Keratinocyte (primary cell): ENCODE results near the gene WDR91. TPM values are rescaled to one million over a fixed set of nuclear protein-coding genes. Genes with fewer than 3 reads are reported as not detected.

Experiments
- DNase-seq: peaks from one replicate; pipeline ENCODE4 v3.0.0-alpha.2; 2011; ENCODE audit warnings: low read depth, missing footprints, low spot score
- FAIRE-seq: peaks from 2 replicates; lab custom pipeline; 2011; peaks lifted over from hg19 to GRCh38; lab: Jason Lieb, UNC
- H2AFZ ChIP-seq: 2 replicates; pipeline ENCODE4 v1.6.0; 2012; ENCODE audit warnings: low read length, control low read depth, inconsistent platforms; ENCODE audit not compliant: control insufficient read depth
- H3K27ac ChIP-seq: 2 replicates; pipeline ENCODE4 v1.5.1; 2011; ENCODE audit warnings: low read length; ENCODE audit not compliant: control insufficient read depth, insufficient read depth
- H3K27me3 ChIP-seq: 3 replicates; pipeline ENCODE4 v1.6.0; 2011; ENCODE audit warnings: low read length; ENCODE audit not compliant: control insufficient read depth, insufficient read depth; ENCODE audit errors: extremely low read depth
- H3K36me3 ChIP-seq, 2 experiments: 2 replicates in 1 of 2; 3 replicates in 1 of 2; pipeline ENCODE4 v1.5.1; 2011; ENCODE audit warnings: low read length in 2 of 2, mild to moderate bottlenecking in 1 of 2; ENCODE audit not compliant: control insufficient read depth in 2 of 2, insufficient read depth in 2 of 2; ENCODE audit errors: extremely low read depth in 1 of 2
- H3K4me1 ChIP-seq: 3 replicates; pipeline ENCODE4 v1.5.1; 2011; ENCODE audit warnings: low read length; ENCODE audit not compliant: control insufficient read depth, insufficient read depth; ENCODE audit errors: extremely low read depth
- H3K4me2 ChIP-seq: 3 replicates; pipeline ENCODE4 v1.6.0; 2011; ENCODE audit warnings: low read depth, low read length; ENCODE audit not compliant: control insufficient read depth, insufficient read depth; ENCODE audit errors: extremely low read depth
- H3K4me3 ChIP-seq, 3 experiments: fragments of 200-600 bp in 1 of 3; sonication (generic) in 1 of 3; 2 replicates in 2 of 3; 3 replicates in 1 of 3; pipeline ENCODE4 v1.5.1; 2011 to 2016; ENCODE audit warnings: low read length in 3 of 3, mild to moderate bottlenecking in 3 of 3, control low read depth in 2 of 3, inconsistent platforms in 1 of 3, low read depth in 1 of 3, mixed read lengths in 1 of 3, mixed run types in 1 of 3, moderate library complexity in 1 of 3; ENCODE audit not compliant: control insufficient read depth in 2 of 3, insufficient read depth in 2 of 3; ENCODE audit errors: extremely low read depth in 1 of 3
- H3K79me2 ChIP-seq: 2 replicates; pipeline ENCODE4 v1.6.0; 2012; ENCODE audit warnings: low read length; ENCODE audit not compliant: control insufficient read depth, insufficient read depth
- H3K9ac ChIP-seq: 3 replicates; pipeline ENCODE4 v1.6.0; 2011; ENCODE audit warnings: low read length; ENCODE audit not compliant: control insufficient read depth, insufficient read depth; ENCODE audit errors: extremely low read depth
- H3K9me1 ChIP-seq: 3 replicates; pipeline ENCODE4 v1.6.0; 2011; ENCODE audit warnings: low read length; ENCODE audit not compliant: control insufficient read depth, insufficient read depth; ENCODE audit errors: extremely low read depth
- H3K9me3 ChIP-seq: 2 replicates; pipeline ENCODE4 v1.5.1; 2012; ENCODE audit warnings: low read depth, low read length; ENCODE audit not compliant: control insufficient read depth
- H4K20me1 ChIP-seq: 3 replicates; pipeline ENCODE4 v1.6.0; 2011; ENCODE audit warnings: low read length; ENCODE audit not compliant: control insufficient read depth, insufficient read depth; ENCODE audit errors: extremely low read depth
- EZH2 ChIP-seq: IDR thresholded peaks from one replicate; pipeline ENCODE4 v1.6.1; 2012; ENCODE audit warnings: inconsistent platforms, mild to moderate bottlenecking, low read length, moderate library complexity
- dilution Hi-C: fragments of 300-500 bp; cut with MboI; formaldehyde crosslinking; loops from one replicate; pipeline ENCODE4 v1.7.0; 2020; ENCODE audit warnings: low sequenced_read_pairs; ENCODE audit not compliant: extremely low pct_ligation_motif_present
- polyA plus RNA-seq, 5 experiments: library from polyadenylated mRNA; depleted of rRNA in 3 of 5; stranded (reverse) in 3 of 5; stranded (forward) in 1 of 5; unstranded in 1 of 5; fragments of >200 nt; gene quantifications; 1 replicate in 1 of 5; 2 replicates in 3 of 5; 3 replicates in 1 of 5; pipeline versions ENCODE4 v1.2.1 to v1.2.3, GENCODE V29; 2011 to 2012; ENCODE audit warnings: missing spikeins in 2 of 5, low read depth in 1 of 5, low replicate concordance in 1 of 5
- TF ChIP-seq, protein P1 (sequence below), 3 experiments: IDR thresholded peaks in 1 of 3; conservative IDR thresholded peaks in 1 of 3; optimal IDR thresholded peaks in 1 of 3; 2 replicates in 2 of 3; 3 replicates in 1 of 3; pipeline versions ENCODE3 to v1.5.1; 2011; ENCODE audit warnings: low read length in 3 of 3, mild to moderate bottlenecking in 3 of 3, moderate library complexity in 2 of 3, control low read depth in 1 of 3, inconsistent platforms in 1 of 3; ENCODE audit not compliant: insufficient read depth in 2 of 3; ENCODE audit errors: extremely low read depth in 1 of 3

The WDR91 gene
- polyA plus RNA-seq, 1 donor (not counting 4 experiments of a cell fraction or from before 2014, with no cell fraction given) = 22.5 TPM

DNA sequence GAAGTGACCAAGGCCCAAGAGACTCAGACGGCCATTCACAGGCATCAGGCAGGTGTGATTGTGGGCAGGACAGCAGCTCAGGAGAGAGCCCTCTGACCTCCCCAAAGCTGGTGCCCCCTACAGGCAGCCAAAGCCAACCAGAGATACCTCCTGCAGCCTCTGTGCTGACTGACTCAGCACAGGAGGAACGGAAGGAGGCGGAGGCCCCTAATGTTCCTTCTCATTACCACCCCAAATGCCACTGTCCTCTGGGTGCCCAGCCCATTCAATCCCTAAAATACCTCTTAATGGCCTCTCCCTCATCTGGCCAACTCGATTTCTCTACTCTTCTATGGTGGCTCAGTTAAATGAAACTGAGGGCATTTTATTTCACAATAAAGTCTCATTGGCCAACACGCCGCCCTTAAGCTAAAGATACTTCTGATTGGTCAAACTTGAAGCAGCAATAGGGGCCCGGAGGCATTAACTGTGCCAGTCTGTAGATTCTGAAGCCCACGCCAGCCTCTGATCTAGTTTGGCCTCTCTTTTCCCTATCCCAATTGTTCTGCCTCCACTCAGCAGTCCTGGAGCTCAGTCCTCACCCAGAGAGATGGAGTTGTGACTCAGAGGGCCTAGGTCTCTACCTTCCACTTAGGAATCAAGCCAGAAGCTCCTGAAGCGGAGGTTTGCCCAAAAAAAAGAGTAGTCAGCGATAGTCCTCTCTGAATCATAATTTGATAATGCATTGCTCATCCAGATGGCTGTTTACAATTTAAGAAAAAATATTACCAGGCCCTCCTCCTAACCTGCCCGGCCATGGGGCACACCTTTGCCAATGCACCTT, 42.0 kb downstream of the WDR91 start:
- no peaks in the 10 kb centered on the region for H4K20me1 ChIP-seq
- H3K9ac ChIP-seq = peak overlapping the region; percentile 93
- peaks cover 27 to 32% of the 10 kb centered on the region in 2 experiments for H3K36me3 ChIP-seq
- peak overlapping the region; percentile 89 to 91 (median 91) for H3K4me3 ChIP-seq
- DNase-seq (peak; percentile 73), FAIRE-seq (no peak)
- H3K9me3 ChIP-seq = no peaks in the 10 kb centered on the region
- peaks cover 3% of the 10 kb centered on the region for H3K9me1 ChIP-seq
- no peak overlapping the region for H2AFZ ChIP-seq
- H3K27me3 ChIP-seq = no peaks in the 10 kb centered on the region
- peaks cover 19% of the 10 kb centered on the region for H3K79me2 ChIP-seq
- peaks cover 24% of the 10 kb centered on the region for H3K4me1 ChIP-seq
- no peak for TF ChIP-seq EZH2
- TF ChIP-seq, protein P1, sequence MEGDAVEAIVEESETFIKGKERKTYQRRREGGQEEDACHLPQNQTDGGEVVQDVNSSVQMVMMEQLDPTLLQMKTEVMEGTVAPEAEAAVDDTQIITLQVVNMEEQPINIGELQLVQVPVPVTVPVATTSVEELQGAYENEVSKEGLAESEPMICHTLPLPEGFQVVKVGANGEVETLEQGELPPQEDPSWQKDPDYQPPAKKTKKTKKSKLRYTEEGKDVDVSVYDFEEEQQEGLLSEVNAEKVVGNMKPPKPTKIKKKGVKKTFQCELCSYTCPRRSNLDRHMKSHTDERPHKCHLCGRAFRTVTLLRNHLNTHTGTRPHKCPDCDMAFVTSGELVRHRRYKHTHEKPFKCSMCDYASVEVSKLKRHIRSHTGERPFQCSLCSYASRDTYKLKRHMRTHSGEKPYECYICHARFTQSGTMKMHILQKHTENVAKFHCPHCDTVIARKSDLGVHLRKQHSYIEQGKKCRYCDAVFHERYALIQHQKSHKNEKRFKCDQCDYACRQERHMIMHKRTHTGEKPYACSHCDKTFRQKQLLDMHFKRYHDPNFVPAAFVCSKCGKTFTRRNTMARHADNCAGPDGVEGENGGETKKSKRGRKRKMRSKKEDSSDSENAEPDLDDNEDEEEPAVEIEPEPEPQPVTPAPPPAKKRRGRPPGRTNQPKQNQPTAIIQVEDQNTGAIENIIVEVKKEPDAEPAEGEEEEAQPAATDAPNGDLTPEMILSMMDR (optimal IDR thresholded peaks at IDR 0.05 in 1 of 3, IDR thresholded peaks at IDR 0.05 in 1 of 3, conservative IDR thresholded peaks at IDR 0.05 in 1 of 3; ENCODE audit: extremely low read depth in 1 of 3, insufficient read depth in 2 of 3, low read length in 3 of 3) = peak; percentile 56 to 77 (median 59)
- dilution Hi-C loops = loop anchor here (25.0 kb wide), 1 partner anchor 182 kb away; the partner anchor contains the start of gene AGBL3
- H3K27ac ChIP-seq = peak overlapping the region; percentile 95
- peak overlapping the region; percentile 86 for H3K4me2 ChIP-seq

DNA sequence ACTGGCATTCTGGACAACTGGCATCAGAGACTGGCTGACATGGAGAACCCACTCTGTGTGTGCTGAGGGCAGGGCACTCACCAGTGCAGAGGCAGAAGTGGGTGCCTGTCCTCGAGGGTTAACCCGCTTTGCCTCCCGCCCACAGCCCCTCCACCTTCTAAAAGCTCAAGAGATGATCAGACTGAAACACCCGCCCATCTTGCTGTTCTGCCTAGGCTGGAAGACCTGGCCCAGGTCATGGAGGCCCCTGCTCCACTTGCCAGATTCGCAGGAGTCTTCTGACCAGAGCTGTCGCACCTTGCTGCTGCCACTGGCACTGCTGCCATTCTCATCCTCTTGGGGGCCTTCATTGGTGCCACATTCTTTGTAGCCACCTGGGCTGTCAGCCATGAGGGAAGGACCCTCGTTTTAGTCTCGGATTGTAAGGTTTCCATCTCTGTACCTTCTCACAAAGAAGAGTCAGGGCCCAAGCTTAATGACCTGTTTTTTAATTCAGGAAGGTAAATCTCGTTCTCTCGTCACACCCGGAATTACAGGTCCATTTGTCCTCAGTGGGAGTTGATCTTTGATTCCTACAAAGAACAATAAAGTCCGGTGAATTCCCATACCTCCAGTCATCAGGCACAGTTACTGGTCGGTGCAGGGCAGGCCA, 42.7 kb downstream of the WDR91 start:
- dilution Hi-C loops = loop anchor here (25.0 kb wide), 1 partner anchor 181 kb away; the partner anchor contains the start of gene AGBL3
- peak overlapping the region; percentile 95 for H3K27ac ChIP-seq

More for the DNA sequence above, 42.7 kb downstream of the WDR91 start:
- Histone ChIP-seq H3K4me1 (peaks cover 24% of the 10 kb centered on the region), H3K36me3 (peaks cover 27 to 33% of the 10 kb centered on the region in 2 experiments), H3K9me3 (no peaks in the 10 kb centered on the region), H3K79me2 (peaks cover 19% of the 10 kb centered on the region), H3K9ac (no peak overlapping the region), H3K27me3 (no peaks in the 10 kb centered on the region), H3K4me3 (peak overlapping the region in 1 of 3 experiments; percentile 89), H3K4me2 (peak overlapping the region; percentile 86), H2AFZ (no peak overlapping the region), H3K9me1 (peaks cover 5% of the 10 kb centered on the region), H4K20me1 (no peaks in the 10 kb centered on the region)
- DNase-seq (no peak), FAIRE-seq (no peak)
- TF ChIP-seq EZH2 = no peak
- TF ChIP-seq, protein P1 (optimal IDR thresholded peaks at IDR 0.05 in 1 of 3, IDR thresholded peaks at IDR 0.05 in 1 of 3, conservative IDR thresholded peaks at IDR 0.05 in 1 of 3; ENCODE audit: extremely low read depth in 1 of 3, insufficient read depth in 2 of 3, low read length in 3 of 3) = no peak
